Cardiac muscle cell (in vitro differentiated cells and primary cell): ENCODE data around the gene CCDC24. TPM values are rescaled to one million over a fixed set of nuclear protein-coding genes. Genes with fewer than 3 reads are reported as not detected.
A peak's percentile ranks its signal among the peaks of the same experiment; 100 is the strongest.

ENCODE experiments used
- DNase-seq, 2 donors: peaks; one replicate each; pipeline versions ENCODE4 v3.0.0 to v3.0.0-alpha.2; 2010 to 2017; ENCODE audit warnings: low read depth in 1 of 2, low spot score in 1 of 2
- H3K27ac ChIP-seq: fragments of 200-600 bp; sonication (generic); 2 replicates; pipeline ENCODE4 v1.5.1; 2016
- H3K27me3 ChIP-seq: fragments of 200-600 bp; sonication (generic); 2 replicates; pipeline ENCODE4 v1.6.0; 2016; ENCODE audit warnings: control low read depth
- H3K36me3 ChIP-seq: fragments of 200-600 bp; sonication (generic); 2 replicates; pipeline ENCODE4 v1.5.1; 2016; ENCODE audit warnings: control low read depth
- H3K4me1 ChIP-seq: fragments of 200-600 bp; sonication (generic); 2 replicates; pipeline ENCODE4 v1.8.1; 2017; ENCODE audit warnings: low read depth, mild to moderate bottlenecking, mixed run types
- H3K4me3 ChIP-seq: fragments of 200-600 bp; sonication (generic); 2 replicates; pipeline ENCODE4 v1.5.1; 2016; ENCODE audit warnings: mild to moderate bottlenecking
- H3K9me3 ChIP-seq: fragments of 200-600 bp; sonication (generic); 2 replicates; pipeline ENCODE4 v1.5.1; 2017; ENCODE audit warnings: low read depth, mild to moderate bottlenecking, control low read depth
- polyA plus RNA-seq: library from polyadenylated mRNA; unstranded; fragments of >200 nt; fragmentation: Nextera tagmentation; extraction: Ambion mirVana; gene quantifications from 2 replicates; pipeline ENCODE4 v1.2.1, GENCODE V29; 2016
- total RNA-seq: library from RNA; depleted of rRNA; stranded (reverse); fragments of >200 nt; gene quantifications from 2 replicates; pipeline ENCODE4 v1.2.3, GENCODE V29; 2016
- TF ChIP-seq, protein P1 (sequence below): IDR thresholded peaks from 2 replicates; pipeline ENCODE4 v1.5.1; 2012; ENCODE audit warnings: low read depth, mild to moderate bottlenecking, low read length

The CCDC24 gene
- total and polyA plus RNA-seq, 2 experiments from 2014 or later = 20.8 to 29.7 TPM

DNA sequence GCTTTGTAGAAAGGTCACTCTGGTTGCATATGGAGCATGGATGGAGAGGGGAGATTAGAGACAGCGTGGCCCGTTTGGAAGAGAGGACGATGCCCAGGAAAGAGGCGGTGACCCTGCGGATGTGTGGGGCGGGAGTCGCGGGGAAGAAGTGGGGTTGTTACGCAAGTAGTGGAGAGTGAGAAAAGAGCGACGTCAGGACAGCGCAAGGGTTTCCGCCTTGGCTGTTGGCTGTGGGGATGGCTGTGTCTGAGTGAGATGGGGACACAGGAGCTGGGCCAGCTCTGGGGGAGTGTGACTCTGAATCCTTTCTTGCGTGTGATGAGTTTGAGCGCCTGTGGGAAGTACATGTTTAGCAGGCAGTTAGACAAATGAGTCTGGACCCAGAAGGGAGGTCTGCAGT is 8.6 kb upstream of the CCDC24 start:
- no peaks in the 10 kb centered on the region for H3K27me3 ChIP-seq
- TF ChIP-seq, protein P1, sequence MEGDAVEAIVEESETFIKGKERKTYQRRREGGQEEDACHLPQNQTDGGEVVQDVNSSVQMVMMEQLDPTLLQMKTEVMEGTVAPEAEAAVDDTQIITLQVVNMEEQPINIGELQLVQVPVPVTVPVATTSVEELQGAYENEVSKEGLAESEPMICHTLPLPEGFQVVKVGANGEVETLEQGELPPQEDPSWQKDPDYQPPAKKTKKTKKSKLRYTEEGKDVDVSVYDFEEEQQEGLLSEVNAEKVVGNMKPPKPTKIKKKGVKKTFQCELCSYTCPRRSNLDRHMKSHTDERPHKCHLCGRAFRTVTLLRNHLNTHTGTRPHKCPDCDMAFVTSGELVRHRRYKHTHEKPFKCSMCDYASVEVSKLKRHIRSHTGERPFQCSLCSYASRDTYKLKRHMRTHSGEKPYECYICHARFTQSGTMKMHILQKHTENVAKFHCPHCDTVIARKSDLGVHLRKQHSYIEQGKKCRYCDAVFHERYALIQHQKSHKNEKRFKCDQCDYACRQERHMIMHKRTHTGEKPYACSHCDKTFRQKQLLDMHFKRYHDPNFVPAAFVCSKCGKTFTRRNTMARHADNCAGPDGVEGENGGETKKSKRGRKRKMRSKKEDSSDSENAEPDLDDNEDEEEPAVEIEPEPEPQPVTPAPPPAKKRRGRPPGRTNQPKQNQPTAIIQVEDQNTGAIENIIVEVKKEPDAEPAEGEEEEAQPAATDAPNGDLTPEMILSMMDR = no peak

DNA sequence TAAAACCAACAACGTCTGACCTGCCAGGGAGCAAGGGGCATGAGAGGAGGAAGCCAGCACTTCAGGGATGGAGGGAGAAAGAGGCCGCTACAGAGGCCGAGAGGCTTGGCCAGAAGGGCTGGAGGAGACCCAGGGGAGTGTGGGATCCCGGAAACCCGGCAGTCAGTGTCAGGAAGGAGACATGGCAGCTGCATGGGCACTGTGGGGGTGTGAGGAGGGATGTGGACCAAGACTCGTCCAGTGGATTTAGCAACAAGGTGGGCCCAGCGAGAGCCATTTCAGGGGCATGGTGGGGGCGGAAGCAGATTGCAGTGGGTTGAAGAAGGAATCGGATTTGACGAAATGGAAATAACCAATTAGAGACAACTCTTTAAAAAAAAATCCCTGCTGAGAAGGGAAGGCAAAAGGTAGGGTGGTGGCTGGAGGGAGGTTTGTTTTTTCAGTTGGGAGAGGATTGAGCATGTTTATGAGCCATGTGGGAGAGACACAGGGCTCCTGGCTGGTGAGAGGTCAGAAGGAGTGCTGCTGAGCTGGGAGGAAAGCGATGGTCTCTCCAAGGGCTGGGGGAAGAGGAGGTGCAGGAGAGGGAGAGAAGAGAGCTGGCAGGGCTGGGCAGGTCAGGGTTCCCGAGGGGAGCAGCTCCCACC is 8.0 kb upstream of the CCDC24 start:
- no peaks in the 10 kb centered on the region for H3K36me3 ChIP-seq
- no peak overlapping the region for H3K4me3 ChIP-seq
- TF ChIP-seq, protein P1 = no peak
- H3K27me3 ChIP-seq = no peaks in the 10 kb centered on the region
- H3K27ac ChIP-seq = no peak overlapping the region
- H3K9me3 ChIP-seq = no peaks in the 10 kb centered on the region
- no peak for DNase-seq
- no peaks in the 10 kb centered on the region for H3K4me1 ChIP-seq

More for the DNA sequence above, 8.6 kb upstream of the CCDC24 start:
- H3K4me1 ChIP-seq = no peaks in the 10 kb centered on the region
- H3K4me3 ChIP-seq = no peak overlapping the region
- peaks cover 2% of the 10 kb centered on the region for H3K36me3 ChIP-seq
- H3K27ac ChIP-seq = no peak overlapping the region
- no peaks in the 10 kb centered on the region for H3K9me3 ChIP-seq
- no peak for DNase-seq

DNA sequence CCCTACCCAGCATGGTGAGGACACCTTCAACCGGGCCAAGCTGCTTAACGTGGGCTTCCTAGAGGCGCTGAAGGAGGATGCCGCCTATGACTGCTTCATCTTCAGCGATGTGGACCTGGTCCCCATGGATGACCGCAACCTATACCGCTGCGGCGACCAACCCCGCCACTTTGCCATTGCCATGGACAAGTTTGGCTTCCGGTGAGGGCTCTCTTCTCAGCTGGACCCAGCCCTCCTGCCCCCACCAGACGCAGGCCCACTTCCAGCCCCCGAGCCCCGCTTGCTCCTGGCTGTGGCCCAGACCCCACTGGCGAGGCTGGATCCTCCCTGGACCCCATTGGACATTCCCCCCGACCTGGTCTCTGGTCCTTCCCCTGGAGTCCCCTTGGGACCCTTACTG is 6.5 kb upstream of the CCDC24 start:
- DNase-seq = no peak
- TF ChIP-seq, protein P1 = no peak
- Histone ChIP-seq H3K27me3 (no peaks in the 10 kb centered on the region), H3K9me3 (no peaks in the 10 kb centered on the region), H3K27ac (no peak overlapping the region), H3K36me3 (no peaks in the 10 kb centered on the region), H3K4me3 (no peak overlapping the region), H3K4me1 (no peaks in the 10 kb centered on the region)

DNA sequence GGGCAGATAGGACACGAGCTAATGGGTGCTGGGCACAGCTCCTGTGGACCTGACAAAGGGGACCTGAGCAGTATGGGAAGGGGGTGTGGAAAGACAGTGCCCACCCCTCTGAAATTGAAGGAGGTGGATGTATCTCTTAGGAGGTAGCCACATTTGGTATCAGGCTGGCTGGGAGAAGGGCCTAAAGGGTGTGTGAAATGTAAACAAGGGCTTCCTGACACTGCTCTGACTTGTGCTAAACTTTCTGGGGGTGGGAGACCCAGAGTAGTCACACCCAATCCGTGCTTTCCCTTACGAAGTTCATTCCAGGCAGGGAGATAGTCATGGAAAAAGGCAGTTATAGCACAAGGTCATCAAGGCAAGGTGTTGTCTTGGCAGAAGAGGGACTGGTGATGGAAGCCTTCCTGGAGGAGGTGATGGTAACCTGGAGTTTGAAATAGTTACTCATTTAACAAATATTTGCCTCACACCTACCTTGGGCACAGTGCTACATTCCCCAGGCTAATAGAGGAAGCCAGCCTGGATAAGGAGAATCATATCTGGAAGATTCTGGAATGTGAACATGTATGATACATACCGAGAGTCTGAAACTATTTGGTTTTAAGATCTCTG is 5.3 kb upstream of the CCDC24 start:
- Histone ChIP-seq H3K27me3 (no peaks in the 10 kb centered on the region), H3K36me3 (no peaks in the 10 kb centered on the region), H3K27ac (no peak overlapping the region), H3K4me3 (no peak overlapping the region), H3K9me3 (no peaks in the 10 kb centered on the region), H3K4me1 (no peaks in the 10 kb centered on the region)
- TF ChIP-seq, protein P1 = no peak
- no peak for DNase-seq

DNA sequence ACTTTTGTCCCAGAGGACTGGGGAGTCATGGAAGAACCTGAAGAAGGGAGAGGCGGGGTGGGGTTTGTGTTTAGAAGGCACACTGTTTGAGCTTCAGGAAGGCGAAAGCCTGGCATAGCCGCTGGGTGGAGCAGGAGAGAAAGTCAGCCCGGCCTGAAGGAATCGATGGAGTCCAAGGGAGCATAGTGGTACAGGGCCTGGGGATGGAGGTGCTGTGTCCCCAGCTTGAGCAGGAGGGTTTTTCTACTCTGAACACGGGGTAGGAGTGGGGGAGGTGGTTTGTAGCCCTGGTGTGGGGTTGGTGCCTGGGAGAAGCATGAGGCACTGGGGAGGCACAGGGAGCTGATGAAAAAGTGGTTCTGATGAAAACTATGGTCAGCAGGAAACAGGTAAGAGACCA is 4.7 kb upstream of the CCDC24 start:
- H3K4me1 ChIP-seq = no peaks in the 10 kb centered on the region
- H3K4me3 ChIP-seq = no peak overlapping the region
- H3K9me3 ChIP-seq = no peaks in the 10 kb centered on the region
- H3K27me3 ChIP-seq = no peaks in the 10 kb centered on the region
- no peak for DNase-seq
- H3K36me3 ChIP-seq = no peaks in the 10 kb centered on the region
- no peak overlapping the region for H3K27ac ChIP-seq
- TF ChIP-seq, protein P1 = peak; percentile 13
